HepG2 (cell line): Measurements from ENCODE around the gene KHNYN. TPM values are rescaled to one million over a fixed set of nuclear protein-coding genes. Genes with fewer than 3 reads are reported as not detected.

Experiments
- FOXK2 ChIP-seq: fragments of 450-650 bp; IDR thresholded peaks from 2 replicates; pipeline ENCODE4 v1.6.1; 2016
- FOXP4 ChIP-seq: sonication (generic); formaldehyde crosslinking; IDR thresholded peaks from 2 replicates; pipeline ENCODE4 v1.4.0; 2020; ENCODE audit warnings: missing genetic modification reagents
- HIC2 ChIP-seq: sonication (generic); formaldehyde crosslinking; IDR thresholded peaks from 2 replicates; pipeline ENCODE4 v1.9.0; 2022; ENCODE audit warnings: low read depth, missing genetic modification reagents
- KDM5B ChIP-seq: sonication (generic); formaldehyde crosslinking; IDR thresholded peaks from 2 replicates; pipeline ENCODE4 v1.4.0; 2020; ENCODE audit warnings: missing genetic modification reagents, mild to moderate bottlenecking, borderline replicate concordance
- PRDM15 ChIP-seq: sonication (generic); formaldehyde crosslinking; IDR thresholded peaks from 2 replicates; pipeline ENCODE4 v1.4.0; 2020; ENCODE audit warnings: missing genetic modification reagents
- PRDM4 ChIP-seq: sonication (generic); formaldehyde crosslinking; IDR thresholded peaks from 2 replicates; pipeline ENCODE4 v1.9.0; 2021; ENCODE audit warnings: missing genetic modification reagents, borderline replicate concordance
- RAD51 ChIP-seq: fragments of 450-650 bp; IDR thresholded peaks from 2 replicates; pipeline ENCODE4 v1.6.1; 2016; ENCODE audit warnings: borderline replicate concordance
- RBM39 ChIP-seq: fragments of 200-400 bp; formaldehyde crosslinking; IDR thresholded peaks from one replicate; pipeline ENCODE4 v1.6.1; 2018; ENCODE audit warnings: antibody characterized with exemption, mild to moderate bottlenecking, low read depth, low read length; ENCODE audit not compliant: poor library complexity, severe bottlenecking
- SETDB1 ChIP-seq: sonication (generic); formaldehyde crosslinking; IDR thresholded peaks from 2 replicates; pipeline ENCODE4 v1.5.1; 2020; ENCODE audit warnings: missing genetic modification reagents, mild to moderate bottlenecking, borderline replicate concordance
- TMF1 ChIP-seq: sonication (generic); formaldehyde crosslinking; IDR thresholded peaks from 2 replicates; pipeline ENCODE4 v1.8.1; 2022; ENCODE audit warnings: low read depth, missing genetic modification reagents
- YEATS4 ChIP-seq: sonication (generic); formaldehyde crosslinking; IDR thresholded peaks from 2 replicates; pipeline ENCODE4 v1.4.0; 2020; ENCODE audit warnings: missing genetic modification reagents, borderline replicate concordance
- ZNF362 ChIP-seq: sonication (generic); formaldehyde crosslinking; IDR thresholded peaks from 2 replicates; pipeline ENCODE4 v1.4.0; 2020; ENCODE audit warnings: missing genetic modification reagents, mild to moderate bottlenecking, borderline replicate concordance
- ZNF598 ChIP-seq: sonication (generic); formaldehyde crosslinking; IDR thresholded peaks from 2 replicates; pipeline ENCODE4 v1.5.1; 2020; ENCODE audit warnings: mild to moderate bottlenecking, missing genetic modification reagents, borderline replicate concordance
- ZSCAN9 ChIP-seq: IDR thresholded peaks from 2 replicates; pipeline ENCODE4 v1.6.1; 2016; ENCODE audit warnings: borderline replicate concordance
- polyA plus RNA-seq, 8 experiments: library from polyadenylated mRNA; depleted of rRNA in 3 of 8; stranded (reverse) in 7 of 8; unstranded in 1 of 8; fragments of >200 nt; fragmentation: Illumina TruSeq in 4 of 8; extraction: Trizol in 4 of 8; gene quantifications; 2 replicates each; pipeline versions ENCODE4 v1.2.1 to v1.2.3, GENCODE V29; 2011 to 2016; ENCODE audit warnings: low read depth in 4 of 8, missing spikeins in 1 of 8, mixed read lengths in 1 of 8; ENCODE audit not compliant: insufficient read depth in 1 of 8
- total RNA-seq, 5 experiments: library from RNA; depleted of rRNA; stranded (reverse); fragments of >200 nt; fragmentation: Illumina TruSeq; extraction: Trizol; gene quantifications; 2 replicates each; pipeline ENCODE4 v1.2.3, GENCODE V29; 2016; ENCODE audit warnings: low read depth in 1 of 5

The KHNYN gene
- total and polyA plus RNA-seq, 2 of the 13 experiments (the other 11 are each of a cell fraction or from before 2014, with no cell fraction given), result 52.8 to 75.7 TPM

- TF ChIP-seq HIC2 (CRISPR knock-in tag) (no peak), PRDM4 (CRISPR knock-in tag) (no peak), YEATS4 (CRISPR knock-in tag) (no peak), FOXK2 (peak; percentile 50; the same call in 1 of the 2 replicates), KDM5B (no peak), RBM39 (no peak), ZNF598 (CRISPR knock-in tag) (no peak), PRDM15 (no peak), FOXP4 (CRISPR knock-in tag) (peak; percentile 53; the same call in 1 of the 2 replicates), RAD51 (no peak), SETDB1 (CRISPR knock-in tag) (no peak), ZNF362 (CRISPR knock-in tag) (no peak), TMF1 (CRISPR knock-in tag) (peak; percentile 84; the same call in 1 of the 2 replicates), ZSCAN9 (CRISPR knock-in tag) (no peak)
Measured at GRCh38 chr14:24430143-24430681, 458 bp downstream of the KHNYN start (continued).
